Activated naive CD4-positive, alpha-beta T cell treated with anti-CD3 and anti-CD28 coated beads, Interleukin-2, amount 50 U/mL, for 16 hours (primary cell): ENCODE measurements around the gene EPB42.
"Not testable (repeated sequence)": the region's sequence is repeated elsewhere in the genome, so short reads cannot be mapped to it uniquely, and the experiment has no call there.

ENCODE experiments used
- DNase-seq: peaks from one replicate; pipeline ENCODE4 v3.0.0-alpha.2; 2020

The EPB42 gene

DNA sequence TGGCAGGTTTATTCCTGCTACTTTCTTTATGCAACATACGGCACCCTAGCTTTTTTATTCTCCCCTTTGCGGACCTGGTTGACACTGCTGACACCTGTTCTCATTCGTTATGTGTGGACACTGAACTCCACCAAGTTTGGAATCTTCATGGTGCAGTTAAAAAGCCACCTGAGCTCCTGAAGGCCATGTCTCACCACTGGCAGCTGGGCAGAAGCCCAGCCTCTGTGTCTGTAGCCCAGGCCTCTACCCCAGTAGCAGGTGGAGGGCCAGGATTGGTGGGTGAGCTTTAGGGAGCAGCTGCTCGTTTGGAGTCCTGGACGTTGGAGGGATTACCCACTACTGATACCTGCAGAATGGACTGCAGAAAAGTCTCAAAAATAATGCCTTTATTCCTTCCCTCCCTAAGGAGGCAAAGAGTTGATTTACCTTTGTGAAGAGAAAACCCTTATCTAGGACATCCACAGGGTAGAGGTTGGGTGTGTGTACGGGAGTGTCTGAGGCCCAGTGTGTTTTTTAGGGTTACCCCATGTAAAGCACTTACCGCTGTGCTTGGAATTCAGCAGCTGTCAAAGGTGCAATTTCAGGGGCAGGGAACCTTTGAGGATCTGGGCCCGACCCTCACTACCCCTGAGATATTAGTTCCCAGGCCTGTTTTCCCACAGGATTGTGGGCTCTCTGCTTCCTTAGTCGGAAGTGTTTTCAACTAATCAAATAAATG lies 36.3 kb downstream of the EPB42 start:
- no peak for DNase-seq

DNA sequence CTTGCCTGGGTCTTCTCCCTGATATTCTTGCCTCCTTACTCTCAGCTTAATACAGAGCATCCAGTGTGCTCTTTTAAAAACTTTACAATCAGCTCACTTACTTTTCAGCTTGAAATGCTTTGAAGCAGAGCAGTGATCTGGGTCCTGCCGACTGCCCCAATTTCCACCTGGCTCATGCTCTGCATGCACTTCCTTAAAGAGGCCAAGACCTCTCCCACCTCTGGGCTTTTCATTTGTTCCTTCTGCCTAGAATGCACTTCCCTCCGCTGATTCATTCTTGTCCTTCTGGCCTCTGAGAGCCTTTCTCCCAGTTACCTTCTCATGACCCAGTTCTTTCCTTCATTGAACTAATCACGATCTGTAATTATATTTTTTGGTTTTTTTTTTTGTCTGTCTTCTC lies 37.5 kb downstream of the EPB42 start:
- no peak for DNase-seq

DNA sequence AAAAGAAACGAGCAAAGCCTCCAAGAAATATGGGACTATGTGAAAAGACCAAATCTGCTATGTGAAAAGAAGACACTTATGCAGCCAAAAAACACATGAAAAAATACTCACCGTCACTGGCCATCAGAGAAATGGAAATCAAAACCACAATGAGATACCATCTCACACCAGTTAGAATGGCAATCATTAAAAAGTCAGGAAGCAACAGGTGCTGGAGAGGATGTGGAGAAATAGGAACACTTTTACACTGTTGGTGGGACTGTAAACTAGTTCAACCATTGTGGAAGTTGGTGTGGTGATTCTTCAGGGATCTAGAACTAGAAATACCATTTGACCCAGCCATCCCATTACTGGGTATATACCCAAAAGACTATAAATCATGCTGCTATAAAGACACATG lies 43.7 kb downstream of the EPB42 start:
- not testable (repeated sequence) for DNase-seq

DNA sequence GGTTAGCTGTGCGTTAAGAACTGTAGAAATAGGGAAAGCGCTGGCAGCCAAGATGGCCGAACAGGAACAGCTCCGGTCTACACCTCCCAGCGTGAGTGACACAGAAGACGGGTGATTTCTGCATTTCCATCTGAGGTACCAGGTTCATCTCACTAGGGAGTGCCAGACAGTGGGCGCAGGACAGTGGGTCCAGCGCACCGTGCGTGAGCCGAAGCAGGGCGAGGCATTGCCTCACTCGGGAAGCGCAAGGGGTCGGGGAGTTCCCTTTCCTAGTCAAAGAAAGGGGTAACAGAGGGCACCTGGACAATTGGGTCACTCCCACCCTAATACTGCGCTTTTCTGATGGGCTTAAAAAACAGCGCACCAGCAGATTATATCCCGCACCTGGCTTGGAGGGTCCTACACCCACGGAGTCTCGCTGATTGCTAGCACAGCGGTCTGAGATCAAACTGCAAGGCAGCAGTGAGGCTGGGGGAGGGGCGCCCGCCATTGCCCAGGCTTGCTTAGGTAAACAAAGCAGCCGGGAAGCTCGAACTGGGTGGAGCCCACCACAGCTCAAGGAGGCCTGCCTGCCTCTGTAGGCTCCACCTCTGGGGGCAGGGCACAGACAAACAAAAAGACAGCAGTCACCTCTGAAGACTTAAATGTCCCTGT lies 45.0 kb downstream of the EPB42 start:
- DNase-seq: not testable (repeated sequence)

DNA sequence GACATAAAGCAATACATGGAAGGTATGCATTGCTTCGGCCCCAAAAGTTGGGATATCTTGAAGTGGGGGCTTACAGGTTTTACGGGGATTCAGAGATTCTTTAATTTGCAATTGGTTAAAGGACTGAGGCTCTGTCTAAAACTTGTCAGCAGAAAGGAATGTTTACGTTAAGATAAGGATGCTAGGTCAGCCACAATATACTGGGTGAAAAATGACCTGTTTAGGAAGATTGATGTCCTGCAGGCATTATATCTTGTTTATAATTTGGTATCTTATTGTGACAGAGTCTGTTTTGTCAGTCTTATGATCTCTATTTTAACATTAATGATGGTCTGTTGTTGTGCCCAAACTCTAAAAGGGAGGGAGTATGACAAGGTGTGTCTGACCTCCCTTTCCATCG lies 50.9 kb downstream of the EPB42 start:
- DNase-seq: no peak

DNA sequence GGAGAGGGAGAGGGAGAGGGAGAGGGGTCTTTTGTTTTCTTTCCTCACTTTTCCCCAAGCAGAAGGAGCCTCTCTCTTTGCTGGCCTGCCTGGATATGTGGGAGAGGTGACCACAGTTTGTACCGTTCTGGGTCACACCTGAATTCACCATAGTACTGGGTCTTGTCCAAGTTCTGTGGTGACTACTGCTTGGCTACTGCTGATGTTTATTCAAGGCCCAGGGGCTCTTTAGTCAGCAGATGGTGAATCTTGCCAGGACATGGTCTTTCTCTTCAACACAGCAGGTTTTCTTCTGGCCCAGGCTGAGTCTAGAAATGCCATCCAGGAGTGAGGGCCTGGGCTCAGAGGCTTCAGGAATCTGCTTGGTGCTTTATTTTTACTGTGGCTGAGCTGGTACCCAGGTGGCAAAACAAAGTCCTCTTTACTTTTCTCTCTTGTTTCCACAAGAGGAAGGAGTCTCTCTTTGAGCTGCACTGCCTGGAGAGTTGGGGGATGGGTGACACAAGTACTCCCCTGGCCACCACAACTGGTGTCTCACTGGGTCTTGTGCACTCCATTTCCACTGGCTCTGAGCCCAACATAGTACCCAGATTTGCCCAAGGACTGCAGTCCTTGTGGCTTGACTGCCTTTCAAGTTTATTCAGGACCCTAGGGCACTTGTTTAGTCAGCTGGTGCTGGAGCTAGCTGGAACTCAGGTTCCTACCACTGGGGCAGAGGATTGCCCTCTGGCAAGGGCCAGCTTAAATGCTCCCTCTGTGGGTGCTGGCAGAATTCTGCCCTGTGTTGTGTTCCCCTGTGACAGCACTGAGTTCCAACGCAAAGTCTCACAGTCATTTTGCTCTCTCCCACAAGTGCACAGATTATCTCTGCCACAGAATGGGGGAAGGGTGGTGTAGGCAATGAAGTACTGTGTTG lies 52.4 kb downstream of the EPB42 start:
- no peak for DNase-seq

DNA sequence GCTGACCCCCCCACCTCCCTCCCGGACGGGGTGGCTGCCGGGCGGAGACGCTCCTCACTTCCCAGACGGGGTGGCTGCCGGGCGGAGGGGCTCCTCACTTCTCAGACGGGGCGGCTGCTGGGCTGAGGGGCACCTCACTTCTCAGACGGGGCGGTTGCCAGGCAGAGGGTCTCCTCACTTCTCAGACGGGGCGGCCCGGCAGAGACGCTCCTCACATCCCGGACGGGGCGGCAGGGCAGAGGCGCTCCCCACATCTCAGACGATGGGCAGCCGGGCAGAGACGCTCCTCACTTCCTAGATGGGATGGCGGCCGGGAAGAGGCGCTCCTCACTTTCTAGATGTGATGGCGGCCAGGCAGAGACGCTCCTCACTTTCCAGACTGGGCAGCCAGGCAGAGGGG lies 53.6 kb downstream of the EPB42 start:
- not testable (repeated sequence) for DNase-seq

DNA sequence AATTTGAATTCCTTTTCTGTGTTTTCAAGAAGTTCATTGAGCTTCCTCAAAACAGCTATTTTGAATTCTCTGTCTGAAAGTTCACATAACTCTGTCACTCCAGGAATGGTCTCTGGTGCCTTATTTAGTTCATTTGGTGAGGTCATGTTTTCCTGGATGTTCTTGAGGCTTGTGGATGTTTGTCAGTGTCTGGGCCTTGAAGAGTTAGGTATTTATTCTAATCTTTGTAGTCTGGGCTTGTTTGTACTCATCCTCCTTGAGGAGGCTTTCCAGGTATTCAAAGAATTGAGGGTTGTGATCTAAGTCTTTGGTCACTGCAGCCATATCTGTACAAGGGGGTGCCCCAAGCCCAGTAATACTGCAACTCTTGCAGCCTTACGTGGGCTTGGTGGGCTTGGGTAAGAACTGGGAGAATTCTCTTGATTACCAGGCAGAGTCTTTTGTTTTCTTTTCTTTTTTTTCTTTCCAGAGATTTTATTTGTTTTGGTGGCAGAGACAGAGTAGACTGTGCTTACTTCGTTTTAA lies 55.0 kb downstream of the EPB42 start:
- no peak for DNase-seq

DNA sequence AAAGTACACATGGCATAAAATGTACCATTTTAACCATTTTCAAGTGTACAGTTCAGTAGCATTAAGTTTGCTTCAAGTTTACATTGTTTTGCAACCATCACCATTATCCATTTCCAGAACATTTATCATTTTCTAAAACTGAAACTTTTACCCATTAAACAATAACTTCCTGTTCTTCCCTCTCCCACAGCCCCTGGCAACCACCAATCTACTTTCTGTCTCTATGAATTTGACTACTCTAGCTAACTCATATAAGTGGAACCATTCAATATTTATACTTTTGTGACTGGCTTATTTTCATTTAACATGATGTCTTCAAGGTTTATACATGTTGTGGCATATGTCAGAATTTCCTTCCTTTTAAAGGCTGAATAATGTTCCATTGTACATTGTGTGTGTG lies 67.5 kb downstream of the EPB42 start:
- DNase-seq: no peak

DNA sequence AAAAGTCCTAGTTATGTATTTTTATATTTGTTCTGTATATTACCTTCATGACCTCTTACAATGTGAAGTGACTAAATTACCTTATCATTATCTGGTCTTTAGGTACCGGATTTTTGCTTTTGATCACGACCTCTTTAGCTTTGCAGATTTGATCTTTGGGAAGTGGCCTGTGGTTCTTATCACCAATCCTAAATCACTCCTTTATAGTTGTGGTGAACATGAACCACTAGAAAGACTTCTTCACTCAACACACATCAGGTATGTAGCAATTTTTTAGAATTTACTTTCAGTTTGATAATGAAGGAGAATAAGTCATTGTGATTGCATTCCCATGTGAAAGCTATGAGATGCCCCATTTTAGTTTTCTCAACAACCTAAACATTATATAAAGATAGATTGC lies 69.1 kb downstream of the EPB42 start:
- no peak for DNase-seq

DNA sequence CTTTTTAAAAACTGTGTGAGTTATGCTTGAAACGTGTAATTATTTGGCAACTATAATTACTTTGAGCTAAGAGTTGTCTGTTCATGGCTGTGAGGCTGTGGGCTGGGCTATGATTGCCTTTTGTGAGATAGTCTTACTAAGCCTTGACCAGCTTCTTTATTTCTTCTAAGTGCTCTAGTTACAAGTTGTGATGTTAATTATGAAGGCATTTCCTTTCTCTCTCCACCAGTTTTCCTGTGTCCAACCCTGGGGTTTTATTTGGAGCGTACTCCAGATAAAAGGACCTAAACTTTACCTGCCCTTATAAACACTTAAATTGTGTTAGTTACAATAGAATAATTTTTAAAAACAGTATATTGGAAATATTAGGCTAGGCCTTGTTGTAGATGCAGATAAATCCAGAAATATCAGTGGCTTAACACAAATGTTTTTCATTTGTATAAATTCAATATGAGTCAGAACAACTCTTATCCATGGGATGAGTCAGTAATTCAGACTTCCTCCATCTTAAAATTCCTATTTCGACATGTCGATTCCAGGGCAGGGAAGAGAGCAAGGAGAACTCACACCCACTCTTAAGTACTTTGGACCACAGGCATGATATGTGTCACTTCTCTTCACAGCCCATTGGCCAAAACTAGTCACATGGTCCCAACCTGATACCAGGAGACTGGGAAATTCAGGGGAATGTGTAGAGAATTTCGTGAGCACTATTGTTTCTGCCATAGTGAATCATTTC lies 70.5 kb downstream of the EPB42 start:
- no peak for DNase-seq
